Measurements from ENCODE around the gene COX7A1.
"Not testable (repeated sequence)": the region's sequence is repeated elsewhere in the genome, so short reads cannot be mapped to it uniquely, and the experiment has no call there.

Gene COX7A1

GRCh38 chr19:36152352-36153091 lies at the start of gene COX7A1:
Gene COX7A1 (minus strand): TSS chr19:36152447. CDS start chr19:36152407, 40 bp downstream.
- no peak for TF ChIP-seq CTCF (IDR thresholded peaks at IDR 0.05; ENCODE audit: extremely low read depth, insufficient read depth, missing control alignments)
- in situ Hi-C loops (cut with MboI; ENCODE audit: low pct_unique_long_range_greater_than_20kb, low sequenced_read_pairs, unreplicated experiment): no loop called here
- no peak for DNase-seq (ENCODE audit: low spot score)

GRCh38 chr19:36201684-36202083 lies 49.4 kb upstream of the COX7A1 start:
- DNase-seq (ENCODE audit: low spot score): no peak
- no peak for TF ChIP-seq CTCF (IDR thresholded peaks at IDR 0.05; ENCODE audit: extremely low read depth, insufficient read depth, missing control alignments)
- in situ Hi-C loops (cut with MboI; ENCODE audit: low pct_unique_long_range_greater_than_20kb, low sequenced_read_pairs, unreplicated experiment): no loop called here

GRCh38 chr19:36198119-36198518 lies 45.9 kb upstream of the COX7A1 start:
- DNase-seq (ENCODE audit: low spot score): no peak
- TF ChIP-seq CTCF (IDR thresholded peaks at IDR 0.05; ENCODE audit: extremely low read depth, insufficient read depth, missing control alignments): no peak
- in situ Hi-C loops (cut with MboI; ENCODE audit: low pct_unique_long_range_greater_than_20kb, low sequenced_read_pairs, unreplicated experiment): no loop called here

- DNase-seq (ENCODE audit: low spot score): no peak
- in situ Hi-C loops (cut with MboI; ENCODE audit: low pct_unique_long_range_greater_than_20kb, low sequenced_read_pairs, unreplicated experiment): no loop called here
- no peak for TF ChIP-seq CTCF (IDR thresholded peaks at IDR 0.05; ENCODE audit: extremely low read depth, insufficient read depth, missing control alignments)
Observed at GRCh38 chr19:36196249-36196648, 44.0 kb upstream of the COX7A1 start.

- DNase-seq (ENCODE audit: low spot score); in situ Hi-C loops (cut with MboI; ENCODE audit: low pct_unique_long_range_greater_than_20kb, low sequenced_read_pairs, unreplicated experiment): not testable (repeated sequence)
Observed at GRCh38 chr19:36186722-36187121, 34.5 kb upstream of the COX7A1 start.

- in situ Hi-C loops (cut with MboI; ENCODE audit: low pct_unique_long_range_greater_than_20kb, low sequenced_read_pairs, unreplicated experiment): no loop called here
- no peak for TF ChIP-seq CTCF (IDR thresholded peaks at IDR 0.05; ENCODE audit: extremely low read depth, insufficient read depth, missing control alignments)
- DNase-seq (ENCODE audit: low spot score): no peak
Observed at GRCh38 chr19:36183245-36183628, 31.0 kb upstream of the COX7A1 start.

GRCh38 chr19:36182612-36183244 lies 30.5 kb upstream of the COX7A1 start:
- in situ Hi-C loops (cut with MboI; ENCODE audit: low pct_unique_long_range_greater_than_20kb, low sequenced_read_pairs, unreplicated experiment): no loop called here
- TF ChIP-seq CTCF (IDR thresholded peaks at IDR 0.05; ENCODE audit: extremely low read depth, insufficient read depth, missing control alignments): no peak
- DNase-seq (ENCODE audit: low spot score): no peak

GRCh38 chr19:36179077-36179476 lies 26.8 kb upstream of the COX7A1 start:
- in situ Hi-C loops (cut with MboI; ENCODE audit: low pct_unique_long_range_greater_than_20kb, low sequenced_read_pairs, unreplicated experiment): loop anchor here (10.0 kb wide), 1 partner anchor 54 kb away; no protein-coding TSS in a partner anchor
- not testable (repeated sequence) for DNase-seq (ENCODE audit: low spot score)

- DNase-seq (ENCODE audit: low spot score): not testable (repeated sequence)
- in situ Hi-C loops (cut with MboI; ENCODE audit: low pct_unique_long_range_greater_than_20kb, low sequenced_read_pairs, unreplicated experiment): loop anchor here (10.0 kb wide), 1 partner anchor 49 kb away; no protein-coding TSS in a partner anchor
Observed at GRCh38 chr19:36173846-36174245, 21.6 kb upstream of the COX7A1 start.

All from GM13977 (cell line).